HepG2 (cell line): ENCODE measurements around the gene RNU6-1. TPM values are rescaled to one million over a fixed set of nuclear protein-coding genes. Genes with fewer than 3 reads are reported as not detected.

ENCODE experiments used
- ATAC-seq: fragments of 200-7000 bp; cut with Tn5 transposase; 3 replicates; pipeline ENCODE4 v1.9.1; 2020; ENCODE audit warnings: mild to moderate bottlenecking, moderate library complexity
- BruUV-seq: library from RNA; stranded (reverse); fragments of 400-500 nt; replicated peaks from 2 replicates; lab custom pipeline; 2021; lab: Mats Ljungman, UMichigan
- CTCF ChIA-PET: fragments of 300-600 bp; formaldehyde crosslinking; extraction: SDS; loops from one replicate; lab custom pipeline; 2021; ENCODE audit warnings: low total read pairs, inconsistent platforms, low intra/inter-chr PET ratio; lab: Yijun Ruan, JAX
- POLR2A ChIA-PET: fragments of 350-600 bp; sonication (Branson Sonifier 250); formaldehyde crosslinking; loops from one replicate; lab custom pipeline; 2020; ENCODE audit warnings: antibody characterized with exemption, inconsistent platforms; lab: Yijun Ruan, JAX
- DNase-seq: peaks from one replicate; pipeline ENCODE4 v3.0.0-alpha.2; 2015; ENCODE audit warnings: low spot score
- FAIRE-seq: peaks from 3 replicates; lab custom pipeline; 2011; peaks lifted over from hg19 to GRCh38; lab: Jason Lieb, UNC
- H2AFZ ChIP-seq: one replicate; pipeline ENCODE4 v1.6.1; 2011; ENCODE audit warnings: low read length, inconsistent platforms
- H3K27ac ChIP-seq: fragments of 300-600 bp; 3 replicates; pipeline ENCODE4 v1.8.0; 2011; ENCODE audit warnings: mixed run types, mild to moderate bottlenecking, mixed read lengths, low read length, inconsistent platforms; ENCODE audit not compliant: insufficient read depth; ENCODE audit errors: extremely low read length
- H3K27me3 ChIP-seq, 2 experiments: fragments of 200-600 bp in 1 of 2; 2 replicates in 1 of 2; 3 replicates in 1 of 2; pipeline versions ENCODE4 v1.6.0 to v1.8.0; 2011; ENCODE audit warnings: low read length in 2 of 2, mild to moderate bottlenecking in 2 of 2, moderate library complexity in 2 of 2, inconsistent platforms in 1 of 2; ENCODE audit not compliant: insufficient read depth in 2 of 2, control insufficient read depth in 1 of 2
- H3K36me3 ChIP-seq, 2 experiments: fragments of 200-600 bp in 1 of 2; replicated peaks in 1 of 2; 2 replicates in 1 of 2; 3 replicates in 1 of 2; pipeline versions ENCODE4 v1.5.1 to v1.8.0; 2011; ENCODE audit warnings: low read length in 2 of 2, inconsistent platforms in 1 of 2; ENCODE audit not compliant: insufficient read depth in 2 of 2, control insufficient read depth in 1 of 2
- H3K4me1 ChIP-seq: 2 replicates; pipeline ENCODE4 v1.5.1; 2012; ENCODE audit warnings: low read length, inconsistent platforms; ENCODE audit not compliant: insufficient read depth
- H3K4me2 ChIP-seq: 2 replicates; pipeline ENCODE4 v1.6.0; 2011; ENCODE audit warnings: low read depth, low read length, inconsistent platforms
- H3K4me3 ChIP-seq, 3 experiments: fragments of 200-600 bp in 1 of 3; sonication (generic), shearing (Covaris generic) in 1 of 3; replicated peaks in 1 of 3; 2 replicates each; pipeline ENCODE4 v1.5.1; 2011 to 2016; ENCODE audit warnings: low read length in 3 of 3, inconsistent platforms in 2 of 3, low read depth in 2 of 3, mild to moderate bottlenecking in 2 of 3, control low read depth in 1 of 3, mixed read lengths in 1 of 3; ENCODE audit not compliant: insufficient read depth in 1 of 3
- H3K79me2 ChIP-seq: one replicate; pipeline ENCODE4 v1.6.1; 2011; ENCODE audit warnings: low read length, inconsistent platforms; ENCODE audit not compliant: insufficient read depth
- H3K9ac ChIP-seq: 2 replicates; pipeline ENCODE4 v1.6.0; 2011; ENCODE audit warnings: mild to moderate bottlenecking, low read depth, low read length, inconsistent platforms; ENCODE audit not compliant: insufficient read depth
- H3K9me3 ChIP-seq: 2 replicates; pipeline ENCODE4 v1.5.1; 2012; ENCODE audit warnings: mild to moderate bottlenecking, low read length
- H4K20me1 ChIP-seq: 2 replicates; pipeline ENCODE4 v1.6.0; 2011; ENCODE audit warnings: inconsistent platforms, mild to moderate bottlenecking, low read length, moderate library complexity; ENCODE audit not compliant: insufficient read depth
- ARNT2 ChIP-seq: sonication (generic); formaldehyde crosslinking; IDR thresholded peaks from 2 replicates; pipeline ENCODE4 v1.8.0; 2022; ENCODE audit warnings: mild to moderate bottlenecking, low read depth, missing genetic modification reagents, moderate library complexity
- ATF7 ChIP-seq, 2 experiments: fragments of 450-650 bp in 1 of 2; sonication (generic) in 1 of 2; formaldehyde crosslinking in 1 of 2; IDR thresholded peaks; 2 replicates each; pipeline versions ENCODE4 v1.4.0 to v1.6.1; 2016 to 2020; ENCODE audit warnings: antibody characterized with exemption in 1 of 2, mild to moderate bottlenecking in 1 of 2, missing genetic modification reagents in 1 of 2
- BORCS8-MEF2B ChIP-seq: sonication (generic); formaldehyde crosslinking; IDR thresholded peaks from 2 replicates; pipeline ENCODE4 v1.8.0; 2022; ENCODE audit warnings: mild to moderate bottlenecking, missing genetic modification reagents
- CBX5 ChIP-seq: sonication (generic); formaldehyde crosslinking; IDR thresholded peaks from 2 replicates; pipeline ENCODE4 v1.4.0; 2020; ENCODE audit warnings: missing genetic modification reagents, borderline replicate concordance
- DNMT1 ChIP-seq: sonication (generic); formaldehyde crosslinking; IDR thresholded peaks from 2 replicates; pipeline ENCODE4 v1.5.1; 2020; ENCODE audit warnings: mild to moderate bottlenecking, missing genetic modification reagents
- HHEX ChIP-seq: IDR thresholded peaks from 2 replicates; pipeline ENCODE4 v1.6.1; 2016; ENCODE audit warnings: control low read depth
- MEIS1 ChIP-seq: sonication (generic); formaldehyde crosslinking; IDR thresholded peaks from 2 replicates; pipeline ENCODE4 v1.9.0; 2021; ENCODE audit warnings: mild to moderate bottlenecking, missing genetic modification reagents, moderate library complexity, borderline replicate concordance
- NAIF1 ChIP-seq: sonication (generic); formaldehyde crosslinking; IDR thresholded peaks from 2 replicates; pipeline ENCODE4 v1.5.0; 2020; ENCODE audit warnings: mild to moderate bottlenecking, missing genetic modification reagents, borderline replicate concordance
- NFE2L2 ChIP-seq: fragments of 150-350 bp; IDR thresholded peaks from 2 replicates; pipeline ENCODE4 v1.6.1; 2014; ENCODE audit warnings: low read length
- PLRG1 ChIP-seq: fragments of 450-650 bp; conservative IDR thresholded peaks from 2 replicates; pipeline ENCODE4 v1.6.1; 2016
- TOPORS ChIP-seq: sonication (generic); formaldehyde crosslinking; IDR thresholded peaks from 2 replicates; pipeline ENCODE4 v1.8.0; 2023; ENCODE audit warnings: mild to moderate bottlenecking, missing genetic modification reagents
- ZBTB20 ChIP-seq: sonication (generic); formaldehyde crosslinking; IDR thresholded peaks from 2 replicates; pipeline ENCODE4 v1.8.1; 2023; ENCODE audit warnings: missing genetic modification reagents, low read depth, mild to moderate bottlenecking, borderline replicate concordance
- ZNF30 ChIP-seq: sonication (generic); formaldehyde crosslinking; IDR thresholded peaks from 2 replicates; pipeline ENCODE4 v1.5.0; 2020; ENCODE audit warnings: mild to moderate bottlenecking, missing genetic modification reagents
- ZSCAN9 ChIP-seq: IDR thresholded peaks from 2 replicates; pipeline ENCODE4 v1.6.1; 2016; ENCODE audit warnings: borderline replicate concordance
- whole genome bisulfite sequencing: methylation state at CpG from one replicate; pipeline ENCODE4 v1.1.6; 2017; ENCODE audit warnings: low lambda C conversion rate; 5-methylcytosine and 5-hydroxymethylcytosine counted together
- in situ Hi-C: cut with HindIII; loops from 2 replicates; pipeline ENCODE4 v1.10.0; 2017; ENCODE audit warnings: low pct_unique_long_range_greater_than_20kb; ENCODE audit not compliant: extremely low pct_ligation_motif_present
- intact Hi-C: fragments of 100-400 bp; cut with micrococcal nuclease; formaldehyde crosslinking; loops from one replicate; pipeline ENCODE4 v1.10.0; 2022; ENCODE audit not compliant: unreplicated experiment
- polyA plus RNA-seq, 8 experiments: library from polyadenylated mRNA; depleted of rRNA in 3 of 8; stranded (reverse) in 7 of 8; unstranded in 1 of 8; fragments of >200 nt; fragmentation: Illumina TruSeq in 4 of 8; extraction: Trizol in 4 of 8; gene quantifications; 2 replicates each; pipeline versions ENCODE4 v1.2.1 to v1.2.3, GENCODE V29; 2011 to 2016; ENCODE audit warnings: low read depth in 4 of 8, missing spikeins in 1 of 8, mixed read lengths in 1 of 8; ENCODE audit not compliant: insufficient read depth in 1 of 8
- total RNA-seq, 5 experiments: library from RNA; depleted of rRNA; stranded (reverse); fragments of >200 nt; fragmentation: Illumina TruSeq; extraction: Trizol; gene quantifications; 2 replicates each; pipeline ENCODE4 v1.2.3, GENCODE V29; 2016; ENCODE audit warnings: low read depth in 1 of 5
- TF ChIP-seq, protein P1 (sequence below): sonication (generic); formaldehyde crosslinking; IDR thresholded peaks from 2 replicates; pipeline ENCODE4 v1.4.0; 2020; ENCODE audit warnings: missing genetic modification reagents, borderline replicate concordance
- TF ChIP-seq, protein P2 (sequence below): sonication (generic); formaldehyde crosslinking; IDR thresholded peaks from 2 replicates; pipeline ENCODE4 v1.5.0; 2020; ENCODE audit warnings: mild to moderate bottlenecking, missing genetic modification reagents
- TF ChIP-seq, protein P3 (sequence below): sonication (generic); formaldehyde crosslinking; conservative IDR thresholded peaks from 2 replicates; pipeline ENCODE4 v1.8.1; 2023; ENCODE audit warnings: missing genetic modification reagents

The RNU6-1 gene
- total and polyA plus RNA-seq, 2 of the 13 experiments (the other 11 are each of a cell fraction or from before 2014, with no cell fraction given) = under 0.01 TPM; not detected in 1

DNA sequence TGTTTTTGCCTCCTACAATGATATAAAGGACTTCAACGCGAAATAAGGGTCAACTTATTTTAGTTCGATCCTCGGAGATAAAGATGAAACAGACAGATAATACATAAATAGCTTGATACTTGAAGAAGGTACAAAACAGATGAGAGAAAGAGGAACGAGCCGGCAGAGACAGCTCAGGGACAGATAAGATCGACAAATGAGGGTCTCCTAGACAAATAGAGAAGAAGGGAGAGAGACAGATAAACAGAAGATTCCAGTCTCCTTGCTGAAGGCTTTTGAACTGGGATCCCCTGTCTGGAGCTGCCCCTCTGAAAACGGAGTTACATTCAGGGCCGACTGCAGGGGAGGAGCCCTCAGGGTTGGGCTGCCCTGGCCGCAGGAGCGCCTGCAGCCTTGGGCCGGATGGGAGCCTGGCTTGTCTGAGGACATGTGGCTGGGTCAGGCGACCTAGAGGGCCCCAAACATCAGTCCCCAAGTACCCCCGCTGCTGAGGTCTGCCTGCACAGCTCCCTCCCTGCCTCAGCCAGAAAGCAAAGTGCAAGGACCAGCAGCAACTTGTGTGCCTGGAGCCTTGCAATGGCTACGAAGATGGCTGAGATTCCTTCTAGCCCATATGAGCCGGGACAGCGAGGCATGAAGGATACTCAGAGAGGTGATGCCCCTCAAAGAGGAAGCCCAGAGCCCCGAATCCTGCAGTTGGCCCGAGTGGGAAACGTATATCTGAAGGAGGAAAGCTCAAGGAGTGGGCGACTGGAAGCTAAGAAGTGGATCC lies 15.5 kb downstream of the RNU6-1 start:
- Histone ChIP-seq H3K9me3 (no peaks in the 10 kb centered on the region), H3K36me3 (no peaks in the 10 kb centered on the region), H3K4me1 (no peaks in the 10 kb centered on the region), H2AFZ (no peak overlapping the region), H3K9ac (no peak overlapping the region), H3K27me3 (peaks cover 15 to 63% of the 10 kb centered on the region in 2 experiments), H4K20me1 (peaks cover 8% of the 10 kb centered on the region; the same call in 1 of the 2 replicates), H3K79me2 (no peaks in the 10 kb centered on the region), H3K4me2 (no peak overlapping the region), H3K4me3 (no peak overlapping the region), H3K27ac (no peak overlapping the region)
- TF ChIP-seq NAIF1 (CRISPR knock-in tag) (no peak), ARNT2 (CRISPR knock-in tag) (no peak), NFE2L2 (no peak), TOPORS (no peak), ATF7 (IDR thresholded peaks at IDR 0.05) (no peak), ATF7 (CRISPR knock-in tag; IDR thresholded peaks at IDR 0.05) (no peak), HHEX (CRISPR knock-in tag) (no peak), MEIS1 (no peak), ZSCAN9 (CRISPR knock-in tag) (no peak), ZNF30 (CRISPR knock-in tag) (no peak), DNMT1 (CRISPR knock-in tag) (no peak), CBX5 (CRISPR knock-in tag) (no peak), PLRG1 (no peak), ZBTB20 (CRISPR knock-in tag) (no peak), BORCS8-MEF2B (no peak)
- TF ChIP-seq, protein P1, sequence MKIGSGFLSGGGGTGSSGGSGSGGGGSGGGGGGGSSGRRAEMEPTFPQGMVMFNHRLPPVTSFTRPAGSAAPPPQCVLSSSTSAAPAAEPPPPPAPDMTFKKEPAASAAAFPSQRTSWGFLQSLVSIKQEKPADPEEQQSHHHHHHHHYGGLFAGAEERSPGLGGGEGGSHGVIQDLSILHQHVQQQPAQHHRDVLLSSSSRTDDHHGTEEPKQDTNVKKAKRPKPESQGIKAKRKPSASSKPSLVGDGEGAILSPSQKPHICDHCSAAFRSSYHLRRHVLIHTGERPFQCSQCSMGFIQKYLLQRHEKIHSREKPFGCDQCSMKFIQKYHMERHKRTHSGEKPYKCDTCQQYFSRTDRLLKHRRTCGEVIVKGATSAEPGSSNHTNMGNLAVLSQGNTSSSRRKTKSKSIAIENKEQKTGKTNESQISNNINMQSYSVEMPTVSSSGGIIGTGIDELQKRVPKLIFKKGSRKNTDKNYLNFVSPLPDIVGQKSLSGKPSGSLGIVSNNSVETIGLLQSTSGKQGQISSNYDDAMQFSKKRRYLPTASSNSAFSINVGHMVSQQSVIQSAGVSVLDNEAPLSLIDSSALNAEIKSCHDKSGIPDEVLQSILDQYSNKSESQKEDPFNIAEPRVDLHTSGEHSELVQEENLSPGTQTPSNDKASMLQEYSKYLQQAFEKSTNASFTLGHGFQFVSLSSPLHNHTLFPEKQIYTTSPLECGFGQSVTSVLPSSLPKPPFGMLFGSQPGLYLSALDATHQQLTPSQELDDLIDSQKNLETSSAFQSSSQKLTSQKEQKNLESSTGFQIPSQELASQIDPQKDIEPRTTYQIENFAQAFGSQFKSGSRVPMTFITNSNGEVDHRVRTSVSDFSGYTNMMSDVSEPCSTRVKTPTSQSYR (CRISPR knock-in tag) = no peak
- TF ChIP-seq, protein P2, sequence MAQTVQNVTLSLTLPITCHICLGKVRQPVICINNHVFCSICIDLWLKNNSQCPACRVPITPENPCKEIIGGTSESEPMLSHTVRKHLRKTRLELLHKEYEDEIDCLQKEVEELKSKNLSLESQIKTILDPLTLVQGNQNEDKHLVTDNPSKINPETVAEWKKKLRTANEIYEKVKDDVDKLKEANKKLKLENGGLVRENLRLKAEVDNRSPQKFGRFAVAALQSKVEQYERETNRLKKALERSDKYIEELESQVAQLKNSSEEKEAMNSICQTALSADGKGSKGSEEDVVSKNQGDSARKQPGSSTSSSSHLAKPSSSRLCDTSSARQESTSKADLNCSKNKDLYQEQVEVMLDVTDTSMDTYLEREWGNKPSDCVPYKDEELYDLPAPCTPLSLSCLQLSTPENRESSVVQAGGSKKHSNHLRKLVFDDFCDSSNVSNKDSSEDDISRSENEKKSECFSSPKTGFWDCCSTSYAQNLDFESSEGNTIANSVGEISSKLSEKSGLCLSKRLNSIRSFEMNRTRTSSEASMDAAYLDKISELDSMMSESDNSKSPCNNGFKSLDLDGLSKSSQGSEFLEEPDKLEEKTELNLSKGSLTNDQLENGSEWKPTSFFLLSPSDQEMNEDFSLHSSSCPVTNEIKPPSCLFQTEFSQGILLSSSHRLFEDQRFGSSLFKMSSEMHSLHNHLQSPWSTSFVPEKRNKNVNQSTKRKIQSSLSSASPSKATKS = no peak
- TF ChIP-seq, protein P3, sequence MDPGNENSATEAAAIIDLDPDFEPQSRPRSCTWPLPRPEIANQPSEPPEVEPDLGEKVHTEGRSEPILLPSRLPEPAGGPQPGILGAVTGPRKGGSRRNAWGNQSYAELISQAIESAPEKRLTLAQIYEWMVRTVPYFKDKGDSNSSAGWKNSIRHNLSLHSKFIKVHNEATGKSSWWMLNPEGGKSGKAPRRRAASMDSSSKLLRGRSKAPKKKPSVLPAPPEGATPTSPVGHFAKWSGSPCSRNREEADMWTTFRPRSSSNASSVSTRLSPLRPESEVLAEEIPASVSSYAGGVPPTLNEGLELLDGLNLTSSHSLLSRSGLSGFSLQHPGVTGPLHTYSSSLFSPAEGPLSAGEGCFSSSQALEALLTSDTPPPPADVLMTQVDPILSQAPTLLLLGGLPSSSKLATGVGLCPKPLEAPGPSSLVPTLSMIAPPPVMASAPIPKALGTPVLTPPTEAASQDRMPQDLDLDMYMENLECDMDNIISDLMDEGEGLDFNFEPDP (CRISPR knock-in tag) = no peak
- intact Hi-C loops (no loop called here), in situ Hi-C loops (no loop called here)
- no TSS peak for BruUV-seq
- DNase-seq = no peak
- FAIRE-seq = no peak
- ChIA-PET CTCF (no interaction called here), POLR2A (no interaction called here)
- WGBS = 23% methylated on average over 16 of the region's 21 CpGs
- ATAC-seq = no peak
